Fibroblast of pulmonary artery (primary cell): ENCODE data around the gene MLXIP.
A peak's percentile ranks its signal among the peaks of the same experiment; 100 is the strongest.

Experiments used
- DNase-seq: peaks from one replicate; pipeline ENCODE4 v3.0.0-alpha.2; 2010; ENCODE audit warnings: low read depth
- H3K4me3 ChIP-seq: replicated peaks from 2 replicates; pipeline ENCODE4 v1.5.1; 2011; ENCODE audit warnings: low read depth, mild to moderate bottlenecking, control low read depth, low read length, moderate library complexity
- TF ChIP-seq, protein P1 (sequence below): IDR thresholded peaks from 2 replicates; pipeline ENCODE4 v1.5.1; 2011; ENCODE audit warnings: mild to moderate bottlenecking, control low read depth, low read length, inconsistent platforms; ENCODE audit errors: missing control alignments

Gene MLXIP

DNA sequence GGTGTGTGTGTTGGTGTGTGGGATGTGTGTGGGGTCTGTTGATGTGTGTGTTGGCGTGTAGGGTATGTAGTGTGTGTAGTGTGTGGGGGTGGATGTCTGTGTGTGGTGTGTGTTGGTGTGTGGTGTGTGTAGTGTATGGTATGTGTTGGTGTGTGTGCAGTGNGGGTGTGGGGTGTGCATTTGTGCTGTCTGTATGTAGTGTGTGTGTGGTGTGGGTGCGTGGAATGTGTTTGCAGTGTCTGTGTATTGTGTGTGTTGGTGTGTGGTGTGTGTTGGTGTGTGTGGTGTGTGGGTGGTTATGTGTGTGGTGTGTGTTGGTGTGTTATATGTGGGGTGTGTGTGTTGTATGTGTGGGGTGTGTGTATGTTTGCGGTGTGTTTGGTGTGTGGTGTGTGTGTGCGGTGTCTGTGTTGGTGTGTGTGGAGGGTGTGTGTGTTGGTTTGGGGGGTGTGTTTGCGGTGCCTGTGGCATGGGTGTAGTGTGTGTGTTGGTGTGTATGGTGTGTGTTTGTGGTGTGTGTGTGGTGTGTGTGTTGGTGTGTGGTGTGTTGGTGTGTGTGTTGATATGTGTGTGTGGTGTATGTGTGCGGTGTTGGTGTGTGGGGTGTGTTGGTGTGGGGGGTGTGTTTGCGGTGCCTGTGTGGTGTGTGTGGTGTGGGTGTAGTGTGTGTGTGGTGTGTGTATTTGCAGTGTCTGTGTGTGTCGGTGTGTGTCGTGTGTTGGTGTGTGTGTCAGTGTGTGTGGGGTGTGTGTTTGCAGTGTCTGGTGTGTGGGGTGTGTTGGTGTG lies 14.7 kb downstream of the MLXIP start:
- DNase-seq = no peak
- H3K4me3 ChIP-seq = no peak overlapping the region
- TF ChIP-seq, protein P1, sequence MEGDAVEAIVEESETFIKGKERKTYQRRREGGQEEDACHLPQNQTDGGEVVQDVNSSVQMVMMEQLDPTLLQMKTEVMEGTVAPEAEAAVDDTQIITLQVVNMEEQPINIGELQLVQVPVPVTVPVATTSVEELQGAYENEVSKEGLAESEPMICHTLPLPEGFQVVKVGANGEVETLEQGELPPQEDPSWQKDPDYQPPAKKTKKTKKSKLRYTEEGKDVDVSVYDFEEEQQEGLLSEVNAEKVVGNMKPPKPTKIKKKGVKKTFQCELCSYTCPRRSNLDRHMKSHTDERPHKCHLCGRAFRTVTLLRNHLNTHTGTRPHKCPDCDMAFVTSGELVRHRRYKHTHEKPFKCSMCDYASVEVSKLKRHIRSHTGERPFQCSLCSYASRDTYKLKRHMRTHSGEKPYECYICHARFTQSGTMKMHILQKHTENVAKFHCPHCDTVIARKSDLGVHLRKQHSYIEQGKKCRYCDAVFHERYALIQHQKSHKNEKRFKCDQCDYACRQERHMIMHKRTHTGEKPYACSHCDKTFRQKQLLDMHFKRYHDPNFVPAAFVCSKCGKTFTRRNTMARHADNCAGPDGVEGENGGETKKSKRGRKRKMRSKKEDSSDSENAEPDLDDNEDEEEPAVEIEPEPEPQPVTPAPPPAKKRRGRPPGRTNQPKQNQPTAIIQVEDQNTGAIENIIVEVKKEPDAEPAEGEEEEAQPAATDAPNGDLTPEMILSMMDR = no peak

DNA sequence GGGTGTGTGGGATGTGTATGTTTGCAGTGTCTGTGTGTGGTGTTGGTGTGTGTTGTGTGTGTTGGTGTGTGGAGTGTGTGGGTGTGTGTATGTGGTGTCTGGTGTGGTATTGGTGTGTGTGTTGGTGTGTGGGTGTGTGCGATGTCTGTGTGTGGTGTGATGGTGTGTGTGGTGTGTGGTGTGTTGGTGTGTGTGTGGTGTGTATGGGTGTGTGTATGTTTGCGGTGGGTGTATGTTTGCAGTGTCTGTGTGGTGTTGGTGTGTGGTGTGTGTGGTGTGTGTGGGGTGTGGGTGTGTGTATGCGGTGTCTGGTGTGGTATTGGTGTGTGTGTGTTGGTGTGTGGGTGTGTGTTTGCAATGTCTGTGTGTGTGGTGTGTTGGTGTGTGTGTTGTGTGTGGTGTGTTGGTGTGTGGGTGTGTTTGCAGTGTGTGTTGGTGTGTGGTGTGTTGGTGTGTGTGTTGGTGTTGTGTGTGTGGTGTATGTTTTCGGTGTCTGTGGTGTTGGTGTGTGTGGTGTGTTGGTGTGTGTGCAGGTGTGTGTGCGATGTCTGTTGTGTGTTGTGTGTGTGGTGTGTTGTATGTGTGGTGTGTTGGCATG lies 15.7 kb downstream of the MLXIP start:
- TF ChIP-seq, protein P1 = no peak

GRCh38 chr12:122094735-122095631 lies 16.4 kb downstream of the MLXIP start:
- DNase-seq = peak; percentile 67
- no peak overlapping the region for H3K4me3 ChIP-seq
- TF ChIP-seq, protein P1 = no peak

More for the DNA sequence above, 15.7 kb downstream of the MLXIP start:
- no peak overlapping the region for H3K4me3 ChIP-seq
- no peak for DNase-seq

- TF ChIP-seq, protein P1 = no peak
- no peak for DNase-seq
- no peak overlapping the region for H3K4me3 ChIP-seq
Observed at GRCh38 chr12:122096014-122096413, 17.5 kb downstream of the MLXIP start.

- TF ChIP-seq, protein P1 = no peak
- peak; percentile 82 for DNase-seq
- H3K4me3 ChIP-seq = no peak overlapping the region
Observed at GRCh38 chr12:122096591-122097149, 18.1 kb downstream of the MLXIP start.

DNA sequence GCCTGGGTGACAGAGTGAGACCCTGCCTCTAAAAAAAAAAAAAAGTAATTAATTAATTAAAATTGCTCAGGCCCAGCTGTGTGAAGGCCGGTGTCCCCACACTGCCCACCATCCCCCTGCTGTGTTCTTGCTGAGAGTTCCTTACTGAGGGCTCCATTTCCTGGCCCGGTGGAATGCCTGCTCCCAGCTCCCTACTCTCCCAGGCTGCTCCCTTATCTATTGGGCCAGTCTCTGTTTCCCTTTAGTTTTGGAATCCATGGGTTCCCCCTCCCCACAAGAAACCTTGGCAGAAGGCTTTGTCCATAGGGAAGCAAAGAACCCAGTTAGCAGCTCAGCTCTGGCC lies 19.0 kb downstream of the MLXIP start:
- TF ChIP-seq, protein P1 = no peak
- H3K4me3 ChIP-seq = peak overlapping the region; percentile 21
- no peak for DNase-seq
